HG03439 (cell line): ENCODE results near the gene GALNT17.
"Not testable (repeated sequence)": the region's sequence is repeated elsewhere in the genome, so short reads cannot be mapped to it uniquely, and the experiment has no call there.

Source experiments
- ATAC-seq: cut with Tn5 transposase; IDR thresholded peaks from one replicate; pipeline ENCODE4 v1.9.1; 2021; ENCODE audit warnings: mild to moderate bottlenecking, moderate library complexity; ENCODE audit not compliant: unreplicated experiment

GALNT17 gene

DNA sequence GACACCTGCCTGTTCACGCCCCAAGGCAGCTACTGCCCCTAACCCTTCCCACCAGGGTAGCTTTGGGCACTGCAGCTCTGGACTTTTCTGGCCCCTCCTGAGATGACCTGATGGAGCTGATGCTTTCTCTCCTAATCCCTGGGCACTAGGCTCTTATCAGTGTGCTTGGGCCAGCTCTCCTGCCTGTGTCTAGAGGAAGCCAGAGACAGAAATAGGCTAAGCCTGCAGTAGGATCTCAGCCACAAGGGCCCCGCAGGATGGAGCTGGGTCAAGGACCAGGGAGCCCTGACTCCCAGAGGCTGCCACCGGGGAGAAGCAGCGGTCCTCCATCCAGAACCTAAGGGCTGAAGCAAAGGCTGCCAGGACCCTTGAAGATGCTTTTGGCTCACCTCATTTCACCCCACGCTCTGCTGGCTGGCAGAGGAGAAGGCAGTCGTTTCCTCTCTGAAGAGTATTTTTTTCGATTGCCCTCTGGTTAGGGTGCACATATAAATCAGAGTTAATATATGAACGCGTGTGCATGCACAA, 580.8 kb downstream of the GALNT17 start:
- no peak for ATAC-seq

DNA sequence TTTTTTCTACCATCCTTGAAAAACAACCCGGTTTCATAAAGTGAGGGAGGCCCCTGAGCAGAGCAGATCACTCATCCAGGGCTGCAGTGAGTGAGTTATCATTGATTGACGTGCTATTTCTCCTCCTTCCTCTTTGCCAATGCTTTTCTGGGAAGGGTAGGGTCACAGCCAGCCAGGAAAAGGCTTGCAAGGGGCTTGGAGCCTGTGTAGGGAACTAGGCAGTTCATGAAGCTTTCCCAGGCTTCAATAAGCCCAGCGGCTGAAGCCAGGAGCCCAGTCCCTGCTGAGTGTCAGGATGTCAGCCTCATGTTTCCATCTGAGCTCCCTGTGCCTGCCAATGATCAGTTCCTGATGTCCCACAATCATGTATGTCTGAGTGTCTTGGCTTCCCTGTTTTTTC, 584.7 kb downstream of the GALNT17 start:
- no peak for ATAC-seq

DNA sequence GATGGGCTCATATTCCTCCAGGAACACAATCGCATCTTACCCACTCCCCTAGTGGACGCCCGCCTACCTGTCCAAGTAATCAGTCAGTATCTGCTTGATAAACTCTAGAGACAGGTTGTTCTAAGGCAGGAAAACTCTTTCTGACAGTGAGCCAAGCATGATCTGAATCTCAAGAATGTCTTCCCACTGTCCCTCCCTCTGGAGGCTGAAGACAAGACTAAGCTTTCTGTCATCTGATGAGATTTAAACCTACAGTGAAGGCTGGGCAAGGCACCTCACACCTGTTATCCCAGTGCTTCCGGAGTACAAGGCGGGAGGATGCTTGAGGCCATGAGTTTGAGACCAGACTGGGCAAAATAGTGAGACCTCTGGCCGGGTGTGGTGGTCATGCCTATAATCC, 586.6 kb downstream of the GALNT17 start:
- no peak for ATAC-seq

DNA sequence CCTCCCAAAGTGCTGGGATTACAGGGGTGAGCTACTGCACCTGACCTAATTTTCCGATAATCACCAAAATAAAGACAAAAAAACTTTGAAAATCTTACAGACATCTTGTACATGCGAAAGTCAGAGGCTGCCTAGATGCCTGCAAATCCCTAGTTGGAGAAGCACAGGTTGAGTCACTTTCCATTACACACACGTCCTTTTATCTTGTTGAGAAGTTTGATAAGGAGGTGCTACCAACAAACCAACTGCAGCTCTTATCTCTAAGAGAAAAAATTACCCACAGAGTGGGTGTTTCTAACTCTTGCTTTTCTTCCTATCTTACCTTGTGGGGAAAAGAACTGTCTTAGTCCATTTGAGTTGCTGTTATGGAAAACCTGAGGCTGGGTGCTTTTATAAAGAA, 589.8 kb downstream of the GALNT17 start:
- ATAC-seq = no peak

DNA sequence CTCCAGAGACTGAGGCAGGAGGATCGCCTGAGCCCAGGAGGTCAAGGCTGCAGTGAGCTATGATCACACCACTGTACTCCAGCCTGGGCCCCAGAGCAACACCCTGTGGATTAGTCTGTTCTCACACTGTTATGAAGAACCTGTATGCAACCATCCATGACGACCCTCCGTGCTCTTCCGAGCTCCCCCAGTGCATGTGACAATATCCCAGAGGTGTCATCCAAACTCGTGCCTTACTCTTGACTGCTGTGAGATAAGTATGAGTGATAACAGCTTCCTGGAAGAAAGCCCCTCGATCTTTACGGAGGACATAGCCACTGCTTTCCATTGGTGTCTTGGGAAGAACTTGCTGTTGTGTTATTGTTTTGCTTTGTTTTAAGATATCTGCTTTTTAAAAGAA, 591.9 kb downstream of the GALNT17 start:
- ATAC-seq = no peak

DNA sequence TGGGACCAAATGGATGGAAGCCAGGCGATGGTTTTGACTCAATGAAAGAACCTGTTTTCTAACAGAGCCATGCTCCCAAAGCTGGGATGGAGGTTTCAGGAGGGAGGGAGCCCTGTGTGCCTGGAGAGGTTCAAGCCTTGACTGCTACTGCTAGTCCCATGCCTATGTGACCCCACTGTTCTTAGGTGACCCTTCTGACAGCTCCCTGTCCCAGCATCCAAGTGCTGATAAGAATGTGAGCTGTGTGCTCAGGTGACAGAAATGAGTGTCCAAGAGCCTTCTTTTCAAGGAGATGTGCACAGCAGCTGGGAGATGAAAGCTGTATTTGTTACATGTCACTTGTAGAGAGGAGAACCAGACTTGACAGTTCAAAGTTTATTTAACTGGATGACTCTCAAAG, 595.4 kb downstream of the GALNT17 start:
- no peak for ATAC-seq

DNA sequence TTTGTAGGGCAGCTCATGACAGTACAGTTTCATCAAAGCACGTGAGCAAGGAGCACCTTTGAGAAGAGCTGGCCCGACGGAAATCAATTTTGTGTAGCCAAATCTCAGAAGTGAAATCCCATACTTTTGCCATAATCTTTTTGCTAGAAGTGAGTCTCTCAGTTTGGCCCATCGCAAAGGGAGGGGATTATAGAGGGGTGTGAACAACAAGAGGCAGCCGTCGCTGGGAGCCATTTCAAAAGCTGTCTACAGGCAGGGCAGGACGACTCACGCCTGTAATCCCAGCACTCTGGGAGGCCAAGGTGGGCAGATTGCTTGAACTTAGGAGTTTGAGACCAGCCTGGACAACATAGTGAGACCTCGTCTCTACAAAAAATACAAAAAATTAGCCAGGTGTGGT, 599.8 kb downstream of the GALNT17 start:
- no peak for ATAC-seq

DNA sequence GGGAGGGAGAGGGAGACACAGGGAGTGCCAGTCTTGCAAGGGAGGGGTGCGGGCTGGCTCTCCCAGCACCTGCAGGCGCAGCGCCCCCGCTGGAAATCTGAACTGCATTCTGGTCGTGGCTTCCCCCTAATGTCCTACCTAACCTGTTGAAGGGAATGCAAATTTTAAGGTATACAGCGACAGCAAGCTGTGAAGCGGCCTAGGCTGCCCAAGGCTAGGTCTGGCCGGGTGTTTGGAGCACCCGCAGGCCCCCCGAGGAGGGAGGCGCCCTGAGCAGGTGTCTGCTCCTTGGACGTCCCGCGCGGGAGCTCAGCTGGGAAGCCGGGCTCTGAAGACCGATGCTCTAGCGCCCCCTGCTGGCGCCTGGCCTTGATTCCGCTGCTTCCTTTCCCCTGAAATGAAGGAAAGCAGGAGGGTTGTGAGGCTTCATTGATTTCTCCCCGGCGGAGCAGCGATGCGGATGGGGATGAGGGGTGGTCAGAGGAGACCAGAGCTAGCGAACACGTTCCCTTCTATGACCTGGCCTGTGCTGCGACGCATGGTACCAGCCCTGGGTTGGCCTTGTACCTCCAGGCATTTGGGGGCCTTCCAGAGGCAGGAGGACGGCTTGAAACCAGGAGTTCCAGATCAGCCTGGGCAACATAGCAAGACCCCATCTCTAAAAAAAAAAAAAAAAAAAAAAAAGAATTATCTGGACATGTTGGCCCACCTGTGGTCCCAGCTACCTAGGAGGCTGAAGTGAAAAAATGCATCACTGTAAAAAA, 601.3 kb downstream of the GALNT17 start:
- no peak for ATAC-seq

DNA sequence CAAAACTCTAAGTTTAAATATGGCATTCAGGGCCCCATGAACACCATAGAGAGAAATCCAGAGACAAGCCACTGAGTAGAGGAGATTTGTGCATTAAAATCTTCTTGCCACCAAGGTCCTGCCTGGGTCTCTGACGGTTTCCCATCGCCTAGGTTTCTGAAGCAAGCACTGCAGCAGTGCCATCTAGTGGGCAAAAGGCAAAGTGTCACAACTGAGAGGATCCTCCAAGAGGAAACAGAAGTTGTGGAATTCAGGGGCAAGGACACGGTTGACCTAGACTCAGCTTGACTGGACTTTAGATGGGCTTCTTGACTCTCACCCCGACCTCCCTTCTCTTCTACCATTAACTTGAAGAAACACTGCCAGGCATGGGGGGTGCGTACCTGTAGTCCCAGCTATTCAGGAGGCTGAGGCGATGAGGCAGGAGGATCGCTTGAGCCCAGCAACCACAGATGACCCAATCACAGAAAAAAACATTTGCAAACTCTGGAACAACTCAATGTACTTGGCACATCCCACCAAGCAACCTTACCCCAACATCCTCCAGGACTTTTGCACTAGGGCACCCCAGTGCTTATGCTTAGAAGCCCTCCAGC, 604.1 kb downstream of the GALNT17 start:
- no peak for ATAC-seq

DNA sequence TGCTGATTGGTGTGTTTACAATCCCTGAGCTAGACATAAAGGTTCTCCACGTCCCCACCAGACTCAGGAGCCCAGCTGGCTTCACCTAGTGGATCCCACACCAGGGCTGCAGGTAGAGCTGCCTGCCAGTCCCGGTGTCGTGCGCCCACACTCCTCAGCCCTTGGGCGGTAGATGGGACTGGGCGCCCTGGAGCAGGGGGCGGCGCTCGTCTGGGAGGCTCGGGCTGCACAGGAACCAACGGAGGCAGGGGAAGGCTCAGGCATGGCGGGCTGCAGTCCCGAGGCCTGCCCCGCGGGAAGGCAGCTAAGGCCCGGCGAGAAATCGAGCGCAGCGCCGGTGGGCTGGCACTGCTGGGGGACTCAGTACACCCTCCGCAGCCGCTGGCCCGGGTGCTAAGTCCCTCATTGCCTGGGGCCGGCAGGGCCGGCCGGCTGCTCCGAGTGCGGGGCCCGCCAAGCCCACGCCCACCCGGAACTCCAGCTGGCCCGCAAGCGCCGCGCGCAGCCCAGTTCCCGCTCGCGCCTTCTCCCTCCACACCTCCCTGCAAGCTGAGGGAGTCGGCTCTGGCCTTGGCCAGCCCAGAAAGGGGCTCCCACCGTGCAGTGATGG, 606.1 kb downstream of the GALNT17 start:
- ATAC-seq = not testable (repeated sequence)

DNA sequence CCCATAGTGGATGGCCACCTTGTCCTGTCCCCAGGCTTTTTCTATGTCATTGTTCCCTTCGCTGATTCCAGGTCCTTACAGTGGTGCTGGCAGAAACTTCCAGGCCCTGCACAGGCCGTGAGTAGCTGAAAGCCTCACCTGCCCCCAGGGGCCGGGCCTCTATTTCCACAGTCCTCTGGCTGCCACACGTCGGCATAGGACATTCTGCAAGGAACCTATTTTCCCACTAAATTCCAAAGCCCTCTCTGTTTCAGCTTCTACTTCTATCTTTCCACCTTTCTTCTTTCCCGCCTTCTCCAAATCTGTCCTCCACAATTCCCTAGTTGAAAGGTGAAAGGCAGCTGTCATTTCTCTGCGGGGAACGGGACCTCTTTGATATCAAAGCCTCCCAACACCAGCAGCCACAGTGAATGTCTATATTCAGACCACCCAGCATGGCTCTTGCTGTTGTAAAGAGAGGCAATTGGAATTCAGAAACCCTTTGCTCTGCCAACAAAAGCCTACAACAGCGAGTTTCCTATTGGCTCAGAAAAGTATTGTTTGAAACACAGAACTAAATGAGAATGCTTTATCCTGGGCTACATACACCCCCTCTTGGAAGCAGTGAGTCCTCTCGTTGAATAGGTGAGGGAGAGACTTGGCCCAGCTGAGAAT, 607.7 kb downstream of the GALNT17 start:
- ATAC-seq = no peak

DNA sequence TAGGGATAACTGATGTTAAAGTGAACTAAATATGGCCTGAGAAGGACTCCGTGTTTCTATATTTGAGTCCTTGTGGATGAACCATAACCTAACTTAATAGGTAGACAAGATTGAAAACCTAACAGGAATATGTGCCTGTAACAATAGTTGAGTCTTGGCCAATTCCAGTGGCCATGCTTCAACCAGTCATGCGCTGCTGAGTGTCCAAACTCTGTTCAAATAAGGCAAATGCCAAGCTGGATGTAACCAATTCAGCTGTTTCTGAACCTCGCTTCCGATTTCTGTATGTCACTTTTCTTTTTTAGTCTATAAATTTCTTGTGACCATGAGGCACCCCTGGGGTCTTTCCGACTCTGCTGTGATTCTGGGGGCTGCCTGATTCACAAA, 608.2 kb downstream of the GALNT17 start:
- ATAC-seq = no peak

DNA sequence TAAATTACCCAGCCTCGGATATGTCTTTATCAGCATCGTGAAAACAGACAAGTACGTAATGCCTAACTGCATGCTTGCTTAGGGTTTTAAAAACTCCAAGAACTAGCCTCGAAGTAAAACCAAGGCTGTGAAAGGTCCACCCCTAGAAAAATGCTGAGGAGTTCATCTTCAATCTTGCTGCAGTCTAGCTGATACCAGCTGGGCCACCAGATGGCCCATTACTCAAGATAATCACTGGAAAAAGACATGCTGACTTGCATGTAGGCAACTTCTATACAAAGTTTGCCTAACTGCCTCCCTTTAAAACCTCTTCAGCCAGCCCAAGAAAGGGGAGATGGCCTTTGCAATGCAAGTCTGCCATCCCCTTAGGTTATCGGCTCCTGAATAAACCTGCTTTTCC, 614.1 kb downstream of the GALNT17 start:
- ATAC-seq = no peak

DNA sequence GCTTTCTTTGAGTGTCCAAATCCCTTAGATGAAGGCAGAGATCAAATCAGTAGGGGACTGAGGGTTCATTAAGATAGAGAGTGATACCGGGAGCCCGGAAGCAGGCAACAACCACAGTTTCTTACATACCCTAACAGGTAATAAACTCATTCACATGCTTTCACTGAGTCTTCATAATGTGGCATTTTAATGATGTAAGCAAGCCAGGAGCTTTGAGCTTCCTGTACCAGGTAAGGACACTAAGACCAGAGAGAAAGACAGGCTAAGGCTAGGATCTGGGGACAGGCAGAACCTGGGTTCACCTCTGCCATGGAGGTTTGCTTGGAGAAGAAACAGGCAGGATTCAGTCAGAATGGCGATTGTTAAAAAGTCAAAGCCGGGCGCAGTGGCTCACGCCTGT, 618.3 kb downstream of the GALNT17 start:
- ATAC-seq = no peak

DNA sequence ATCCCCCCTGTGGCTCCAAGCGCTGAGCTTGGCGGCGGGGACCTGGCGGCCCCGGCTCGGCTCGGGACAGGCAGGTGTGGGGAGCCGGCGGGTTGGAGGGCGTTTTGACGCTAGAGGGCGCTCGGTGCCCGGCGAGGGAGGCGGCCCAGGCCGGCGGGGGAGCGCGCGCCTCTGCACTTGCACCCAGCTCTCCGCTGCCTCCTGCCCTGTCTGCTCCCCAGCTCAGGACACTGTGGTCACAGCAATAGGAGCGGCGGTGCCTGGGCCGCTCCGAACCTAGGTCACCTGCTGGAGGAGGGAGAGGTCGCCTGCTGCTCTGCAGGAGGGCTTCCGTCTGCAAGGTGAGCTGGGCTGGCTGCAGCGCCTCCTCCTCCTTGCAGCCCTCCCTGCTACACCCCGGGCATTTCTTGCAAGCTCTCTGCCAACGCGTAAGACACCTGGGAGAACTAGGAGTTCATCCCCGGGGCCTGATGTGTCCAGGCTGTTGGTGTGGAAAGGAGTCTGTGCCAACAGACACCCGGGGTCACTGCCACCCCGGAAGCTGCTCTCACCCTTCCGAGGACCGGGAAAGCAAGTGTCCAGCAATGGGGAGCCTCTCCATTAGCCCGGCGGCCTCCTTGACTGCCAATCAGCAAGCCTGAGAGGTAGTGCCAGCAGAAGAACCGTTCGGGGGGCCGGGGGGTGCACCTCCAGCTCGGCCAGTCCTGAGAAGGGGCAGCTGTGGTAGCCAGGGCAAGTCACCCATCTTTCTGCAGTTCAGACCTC, 620.4 kb downstream of the GALNT17 start:
- no peak for ATAC-seq

DNA sequence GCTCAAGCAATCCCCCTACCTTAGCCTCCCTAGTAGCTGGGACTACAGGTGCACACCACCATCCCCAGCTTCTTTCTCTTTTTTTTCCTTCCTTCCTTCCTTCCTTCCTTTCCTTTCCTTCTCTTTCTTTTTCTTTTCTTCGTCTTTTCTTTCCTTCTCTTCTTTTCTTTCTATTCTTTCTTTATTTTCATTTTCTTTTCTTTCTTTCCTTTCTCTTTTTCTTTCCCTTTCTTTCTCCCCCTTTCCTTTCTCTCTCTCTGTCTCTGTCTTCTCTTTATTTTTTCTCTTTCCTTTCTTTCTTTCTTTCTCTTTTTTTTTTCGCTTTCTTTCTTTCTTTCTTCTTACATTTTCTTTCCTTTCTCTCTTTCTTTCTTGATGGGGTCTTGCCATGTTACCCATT, 621.3 kb downstream of the GALNT17 start:
- no peak for ATAC-seq

DNA sequence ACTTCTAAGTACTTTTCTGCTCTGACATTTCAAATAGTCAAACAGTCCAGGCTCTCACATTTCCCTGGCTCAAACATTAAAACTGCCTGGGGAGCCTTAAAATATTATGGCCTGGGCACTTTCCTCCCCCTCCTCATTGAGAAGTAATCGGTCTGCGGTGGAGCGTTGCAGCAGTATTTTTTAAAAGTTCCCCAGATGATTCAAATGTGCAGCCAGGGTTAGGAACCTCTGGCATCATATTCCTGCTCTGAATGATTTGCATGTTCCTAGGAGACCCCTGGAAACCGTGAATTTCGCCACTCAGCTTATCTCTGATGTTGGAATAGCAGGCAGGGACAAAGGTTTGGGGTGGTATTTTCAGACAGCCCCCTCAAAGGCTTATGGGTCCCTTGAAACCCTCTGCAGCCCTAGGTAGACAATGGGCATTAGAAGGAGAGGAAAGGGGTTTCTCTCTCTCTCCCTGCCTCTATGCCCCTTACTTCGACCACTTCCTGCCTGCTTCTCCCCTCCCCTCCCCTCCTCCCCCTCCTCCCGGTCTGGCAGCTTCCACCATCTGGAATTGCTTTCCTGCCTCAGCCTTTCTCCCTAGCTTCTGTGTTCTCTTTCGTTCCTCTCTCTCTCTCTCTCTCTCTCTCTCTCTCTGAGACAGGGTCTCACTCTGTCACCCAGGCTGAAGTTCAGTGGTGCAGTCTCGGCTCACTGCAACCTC, 622.2 kb downstream of the GALNT17 start:
- no peak for ATAC-seq

DNA sequence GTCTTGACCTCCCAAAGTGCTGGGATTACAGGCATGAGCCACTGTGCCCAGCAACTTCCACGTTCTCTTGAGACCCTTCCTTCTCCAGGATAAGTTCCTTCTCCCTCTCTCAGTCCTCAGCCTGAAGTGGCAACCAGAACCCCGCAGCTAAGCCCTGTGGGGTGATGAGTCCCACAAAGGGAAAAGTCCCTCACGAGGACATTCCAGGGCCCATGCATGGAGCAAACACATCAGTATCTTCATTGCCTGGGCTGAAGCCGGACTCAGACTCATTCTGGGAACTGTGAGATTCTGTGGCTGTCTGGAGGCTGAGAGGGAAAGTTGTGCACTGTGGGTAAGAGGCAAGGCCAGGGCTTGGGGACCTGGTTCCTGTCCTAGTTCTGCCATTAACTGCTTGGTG, 622.9 kb downstream of the GALNT17 start:
- ATAC-seq = no peak

DNA sequence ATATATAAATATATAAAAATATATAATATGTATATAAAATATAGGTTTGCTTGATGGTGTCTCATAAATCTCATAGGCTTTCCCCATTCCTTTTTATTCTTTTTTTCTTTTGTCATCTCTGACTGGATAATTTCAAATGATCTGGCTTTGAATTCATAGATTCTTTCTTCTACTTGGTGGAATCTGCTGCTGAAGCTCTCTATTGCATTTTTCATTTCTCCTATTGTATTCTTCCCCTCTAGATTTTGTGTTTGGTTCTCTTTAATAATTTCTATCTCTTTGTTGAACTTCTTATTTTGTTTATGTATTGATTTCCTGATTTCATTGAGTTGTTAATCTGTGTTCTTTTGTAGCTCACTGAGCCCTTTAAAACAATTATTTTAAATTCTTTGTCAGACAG, 629.4 kb downstream of the GALNT17 start:
- no peak for ATAC-seq
